GM21825 (cell line): ENCODE measurements around the gene GNLY.

Source experiments
- ATAC-seq: cut with Tn5 transposase; IDR thresholded peaks from one replicate; pipeline ENCODE4 v1.9.1; 2021; ENCODE audit warnings: mild to moderate bottlenecking, moderate library complexity; ENCODE audit not compliant: unreplicated experiment

GNLY gene

GRCh38 chr2:85681776-85682175 is 12.4 kb upstream of the GNLY start:
- ATAC-seq: no peak

- ATAC-seq: no peak
Observed at GRCh38 chr2:85682378-85682777, 11.8 kb upstream of the GNLY start.

- ATAC-seq: no peak
Observed at GRCh38 chr2:85684380-85684779, 9.8 kb upstream of the GNLY start.

- no peak for ATAC-seq
Observed at GRCh38 chr2:85684806-85685205, 9.4 kb upstream of the GNLY start.

DNA sequence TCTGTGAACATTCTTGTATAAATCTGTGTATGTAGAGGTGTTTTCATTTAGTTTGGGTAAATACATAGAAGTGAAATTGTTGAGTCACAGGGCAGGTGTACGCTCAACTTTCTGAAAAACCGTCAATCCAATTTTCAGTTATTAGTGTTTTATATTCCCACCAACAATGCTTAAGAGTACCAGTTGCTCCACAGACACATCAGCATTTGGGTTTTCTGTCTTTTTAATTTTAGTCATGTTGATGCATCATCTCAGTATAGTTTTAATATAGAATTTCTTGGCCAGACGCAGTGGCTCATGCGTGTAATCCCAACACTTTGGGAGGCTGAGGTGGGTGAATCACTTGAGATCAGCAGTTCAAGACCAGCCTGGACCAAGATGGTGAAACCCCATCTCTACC is 3.2 kb upstream of the GNLY start:
- no peak for ATAC-seq

GRCh38 chr2:85692039-85692645 is 2.0 kb upstream of the GNLY start:
- no peak for ATAC-seq

DNA sequence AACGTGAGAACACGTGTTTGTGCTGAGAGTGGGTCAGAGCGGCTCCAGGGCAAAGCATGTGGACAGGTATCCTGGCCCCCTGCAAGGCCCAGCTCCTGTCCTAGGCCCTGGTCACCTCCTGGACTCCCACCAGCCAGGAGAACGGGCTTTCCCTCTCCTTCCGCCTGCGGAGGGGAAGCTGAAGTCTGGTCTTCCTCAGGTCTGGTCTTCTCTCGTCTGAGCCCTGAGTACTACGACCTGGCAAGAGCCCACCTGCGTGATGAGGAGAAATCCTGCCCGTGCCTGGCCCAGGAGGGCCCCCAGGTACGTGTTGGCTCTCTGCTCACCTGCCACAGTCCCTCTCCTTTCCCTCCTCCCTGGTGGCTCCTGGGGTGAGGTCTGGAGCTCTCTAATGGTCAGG is 963 bp downstream of the GNLY start:
- no peak for ATAC-seq

GRCh38 chr2:85695691-85696668 is 1.8 kb downstream of the GNLY start:
- ATAC-seq: no peak

- ATAC-seq: no peak
Observed at GRCh38 chr2:85697096-85697495, 2.9 kb downstream of the GNLY start.

- no peak for ATAC-seq
Observed at GRCh38 chr2:85697716-85698115, 3.6 kb downstream of the GNLY start.

DNA sequence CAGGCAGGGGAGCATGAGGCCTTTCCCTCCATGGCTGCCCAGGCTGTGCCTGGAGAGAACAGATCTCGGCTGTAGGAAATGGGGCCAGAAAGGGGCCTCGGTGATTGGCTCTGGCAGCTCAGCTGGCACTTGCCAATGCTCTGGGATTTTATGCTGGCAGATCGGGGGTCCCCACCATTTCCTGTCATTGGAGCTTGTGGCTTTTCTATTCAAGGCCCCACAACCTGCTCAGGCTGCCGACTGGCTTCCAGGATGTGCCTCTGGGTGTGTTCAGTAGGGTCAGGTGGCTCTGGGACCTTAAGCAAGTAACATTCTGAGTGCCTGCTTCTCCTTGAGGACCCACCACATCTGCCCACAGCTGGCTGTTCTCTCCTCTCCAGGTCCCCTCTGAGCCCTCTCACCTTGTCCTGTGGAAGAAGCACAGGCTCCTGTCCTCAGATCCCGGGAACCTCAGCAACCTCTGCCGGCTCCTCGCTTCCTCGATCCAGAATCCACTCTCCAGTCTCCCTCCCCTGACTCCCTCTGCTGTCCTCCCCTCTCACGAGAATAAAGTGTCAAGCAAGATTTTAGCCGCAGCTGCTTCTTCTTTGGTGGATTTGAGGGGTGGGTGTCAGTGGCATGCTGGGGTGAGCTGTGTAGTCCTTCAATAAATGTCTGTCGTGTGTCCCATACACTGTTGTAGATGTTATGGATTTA is 4.2 kb downstream of the GNLY start:
- no peak for ATAC-seq

GRCh38 chr2:85698880-85699254 is 4.7 kb downstream of the GNLY start:
- ATAC-seq: no peak

- ATAC-seq: no peak
Observed at GRCh38 chr2:85699325-85699724, 5.2 kb downstream of the GNLY start.

DNA sequence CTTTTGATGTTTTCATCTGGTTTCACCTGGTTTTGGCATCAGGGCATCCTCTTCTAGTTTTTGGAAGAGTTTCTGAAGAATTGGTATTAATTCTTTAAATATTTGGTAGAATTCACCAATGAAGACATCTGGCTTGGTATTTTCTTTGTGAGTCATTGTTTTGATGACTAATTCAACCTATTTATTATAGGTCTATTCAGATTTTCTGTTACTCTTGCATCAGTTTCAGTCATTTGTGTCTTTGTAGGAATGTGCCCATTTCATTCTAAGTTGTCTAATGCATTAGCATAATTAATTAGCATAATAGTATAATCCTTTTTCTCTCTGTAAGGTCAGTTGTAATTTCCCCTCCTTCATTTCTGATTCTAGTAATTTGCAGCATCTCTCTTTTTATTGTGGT is 8.0 kb downstream of the GNLY start:
- no peak for ATAC-seq

DNA sequence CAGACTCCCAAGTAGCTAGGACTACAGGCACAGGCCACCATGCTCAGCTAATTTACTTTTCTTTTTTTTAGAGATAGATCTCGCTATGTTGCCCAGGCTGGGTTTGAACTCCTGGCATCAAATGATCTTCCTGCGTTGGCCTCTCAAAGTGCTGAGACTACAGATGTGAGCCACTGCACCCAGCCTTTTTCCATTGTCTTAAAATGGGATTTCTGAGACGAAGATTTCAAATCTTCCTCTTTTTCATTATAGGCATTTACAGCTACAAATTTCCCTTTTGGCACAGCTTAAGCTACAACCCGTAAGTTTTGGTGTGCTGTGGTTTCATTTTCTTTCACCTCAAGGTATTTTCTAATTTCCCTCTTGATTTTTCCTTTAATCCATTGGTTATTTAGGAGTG is 8.6 kb downstream of the GNLY start:
- no peak for ATAC-seq

DNA sequence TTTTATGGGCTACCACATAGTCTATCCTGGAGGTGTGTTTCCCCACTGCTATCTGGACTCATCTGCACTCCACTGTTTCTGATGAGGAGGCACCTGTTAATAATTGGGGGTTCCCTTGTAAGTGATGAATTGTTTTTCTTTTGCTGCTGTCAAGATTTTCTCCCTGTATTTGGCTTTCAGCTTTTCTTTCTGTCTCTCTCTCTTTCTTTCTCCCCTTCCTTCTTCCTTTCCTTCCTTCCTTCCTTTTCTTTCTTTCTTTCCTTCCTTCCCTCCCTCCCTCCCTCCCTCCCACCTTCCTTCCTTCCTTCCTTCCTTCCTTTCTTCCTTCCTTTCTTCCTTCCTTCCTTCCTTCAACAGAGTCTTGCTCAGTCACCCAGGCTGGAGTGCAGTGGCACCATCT is 9.2 kb downstream of the GNLY start:
- no peak for ATAC-seq

GRCh38 chr2:85704038-85704437 is 9.9 kb downstream of the GNLY start:
- no peak for ATAC-seq

GRCh38 chr2:85704800-85705679 is 10.9 kb downstream of the GNLY start:
- ATAC-seq: peak; percentile 63

DNA sequence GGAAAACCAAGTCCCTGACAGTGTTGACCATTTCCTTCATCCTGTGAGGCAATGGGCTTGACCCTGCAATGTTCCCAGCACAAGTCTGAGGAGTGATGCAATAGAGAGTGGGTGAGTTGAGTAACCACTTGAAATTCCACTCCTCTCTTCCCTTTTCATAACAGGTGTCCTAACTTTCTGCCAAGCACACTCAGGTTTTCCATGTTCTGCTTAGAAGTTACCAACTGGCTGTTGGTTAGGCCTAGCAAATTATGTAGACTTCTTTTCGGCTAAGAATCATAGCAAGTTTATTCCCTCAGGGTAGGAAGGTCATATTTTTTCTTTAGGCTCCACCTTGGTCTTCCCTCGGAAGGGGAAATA is 11.5 kb downstream of the GNLY start:
- no peak for ATAC-seq

DNA sequence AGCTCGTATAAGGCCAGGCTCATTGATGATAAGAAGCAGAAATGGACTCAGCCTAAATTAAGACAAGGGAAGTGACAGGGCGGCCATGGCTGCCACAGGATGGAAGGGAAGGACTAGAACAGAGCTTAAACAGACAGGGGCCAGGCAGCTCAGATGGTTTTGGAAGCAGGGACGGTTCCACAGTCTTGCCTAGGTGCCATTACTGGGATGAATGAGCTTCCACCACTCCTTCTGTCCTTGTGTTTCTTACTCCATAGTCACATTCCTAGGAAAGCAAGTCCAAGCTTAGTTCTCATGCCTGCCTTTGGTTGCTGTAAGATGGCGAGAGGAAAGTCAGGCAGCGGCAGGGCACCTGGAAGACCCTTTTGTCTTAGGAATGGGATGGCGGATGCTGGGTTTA is 11.9 kb downstream of the GNLY start:
- no peak for ATAC-seq
